H1 (cell line): ENCODE data around the gene BTAF1.

Experiments used
- ATF3 ChIP-seq: IDR thresholded peaks from 2 replicates; pipeline ENCODE4 v1.6.1; 2011; ENCODE audit warnings: low read depth, mild to moderate bottlenecking, low read length; ENCODE audit not compliant: insufficient read depth
- CHD2 ChIP-seq: IDR thresholded peaks from 2 replicates; pipeline ENCODE4 v1.6.1; 2012; ENCODE audit warnings: low read length, improper control_type of control experiment
- CTCF ChIP-seq, 3 experiments: IDR thresholded peaks; 1 replicate in 2 of 3; 2 replicates in 1 of 3; pipeline versions ENCODE4 v1.5.1 to v1.6.1; 2011; ENCODE audit warnings: low read length in 3 of 3, mild to moderate bottlenecking in 3 of 3, inconsistent platforms in 2 of 3, low read depth in 1 of 3, moderate library complexity in 1 of 3; ENCODE audit not compliant: insufficient read depth in 1 of 3; ENCODE audit errors: control extremely low read depth in 1 of 3
- FOSL1 ChIP-seq: IDR thresholded peaks from 2 replicates; pipeline ENCODE4 v1.6.1; 2011; ENCODE audit warnings: mild to moderate bottlenecking, low read depth, low read length, moderate library complexity; ENCODE audit not compliant: insufficient read depth
- HDAC2 ChIP-seq, 2 experiments: fragments of 300-600 bp in 1 of 2; sonication (generic) in 1 of 2; IDR thresholded peaks; 2 replicates each; pipeline ENCODE4 v1.6.1; 2011 to 2012; ENCODE audit warnings: low read depth in 2 of 2, low read length in 2 of 2, mild to moderate bottlenecking in 2 of 2, moderate library complexity in 2 of 2, borderline replicate concordance in 1 of 2, inconsistent platforms in 1 of 2
- JUND ChIP-seq: IDR thresholded peaks from 2 replicates; pipeline ENCODE4 v1.6.1; 2011; ENCODE audit warnings: mild to moderate bottlenecking, improper control_type of control experiment, low read length
- KDM1A ChIP-seq: fragments of 200-600, 300-600 bp; sonication (generic); IDR thresholded peaks from 2 replicates; pipeline ENCODE4 v1.7.1; 2016; ENCODE audit warnings: mild to moderate bottlenecking, low read length, borderline replicate concordance
- SP1 ChIP-seq: IDR thresholded peaks from 2 replicates; pipeline ENCODE4 v1.6.1; 2011; ENCODE audit warnings: low read depth, low read length
- TAF1 ChIP-seq: IDR thresholded peaks from 2 replicates; pipeline ENCODE4 v1.6.1; 2011; ENCODE audit warnings: mild to moderate bottlenecking, low read depth, low read length

GRCh38 chr10:91907914-91908336 is 15.6 kb upstream of the BTAF1 start:
- TF ChIP-seq TAF1: no peak
- TF ChIP-seq HDAC2 (IDR thresholded peaks at IDR 0.05; ENCODE audit: borderline replicate concordance in 1 of 2, low read depth in 2 of 2, low read length in 2 of 2): no peak
- TF ChIP-seq FOSL1: no peak
- TF ChIP-seq JUND: no peak
- no peak for TF ChIP-seq SP1
- no peak for TF ChIP-seq CTCF (IDR thresholded peaks at IDR 0.05; ENCODE audit: control extremely low read depth in 1 of 3, insufficient read depth in 1 of 3, low read depth in 1 of 3, low read length in 3 of 3)
- no peak for TF ChIP-seq ATF3
- TF ChIP-seq CHD2: no peak
- TF ChIP-seq KDM1A: no peak
